Activated naive CD4-positive, alpha-beta T cell treated with anti-CD3 and anti-CD28 coated beads, Interleukin-2, amount 50 U/mL, for 24 hours (primary cell): ENCODE measurements around the gene ANKRD18B.
A peak's percentile ranks its signal among the peaks of the same experiment; 100 is the strongest.
"Not testable (repeated sequence)": the region's sequence is repeated elsewhere in the genome, so short reads cannot be mapped to it uniquely, and the experiment has no call there.

Experiments used
- H3K27ac Mint-ChIP-seq: one replicate; pipeline ENCODE4 v1.8.0; 2021; ENCODE audit warnings: mild to moderate bottlenecking, mixed read lengths
- H3K27me3 Mint-ChIP-seq: one replicate; pipeline ENCODE4 v1.8.0; 2021; ENCODE audit warnings: mixed read lengths
- H3K36me3 Mint-ChIP-seq: one replicate; pipeline ENCODE4 v1.8.0; 2021; ENCODE audit warnings: mixed read lengths
- H3K4me1 Mint-ChIP-seq: one replicate; pipeline ENCODE4 v1.8.0; 2021; ENCODE audit warnings: mixed read lengths
- H3K4me3 Mint-ChIP-seq: one replicate; pipeline ENCODE4 v1.8.0; 2021; ENCODE audit warnings: mild to moderate bottlenecking, mixed read lengths
- H3K9me3 Mint-ChIP-seq: one replicate; pipeline ENCODE4 v1.8.0; 2021; ENCODE audit warnings: mixed read lengths

Gene ANKRD18B

DNA sequence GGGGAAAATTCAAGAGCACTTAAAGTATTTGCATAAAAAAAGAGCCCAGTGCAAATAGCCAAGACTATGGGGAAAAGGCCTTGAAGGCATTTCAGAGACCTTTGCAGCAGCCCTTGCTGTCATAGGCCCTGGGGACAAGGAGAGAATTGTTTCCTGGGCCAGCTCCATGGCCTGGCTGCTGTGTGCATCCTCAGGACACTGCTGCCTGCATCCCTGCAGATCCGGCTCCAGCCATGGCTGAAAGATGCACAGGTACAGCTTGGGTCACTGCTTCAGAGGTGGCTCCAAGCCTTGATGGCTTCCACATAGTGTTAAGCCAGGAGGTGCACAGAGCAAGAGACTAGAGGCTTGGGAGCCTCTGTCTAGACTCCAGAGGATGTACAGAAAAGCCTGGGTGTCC, 55.9 kb downstream of the ANKRD18B start:
- H3K27me3 Mint-ChIP-seq, H3K36me3 Mint-ChIP-seq, H3K4me3 Mint-ChIP-seq, H3K27ac Mint-ChIP-seq, H3K9me3 Mint-ChIP-seq, H3K4me1 Mint-ChIP-seq: not testable (repeated sequence)

DNA sequence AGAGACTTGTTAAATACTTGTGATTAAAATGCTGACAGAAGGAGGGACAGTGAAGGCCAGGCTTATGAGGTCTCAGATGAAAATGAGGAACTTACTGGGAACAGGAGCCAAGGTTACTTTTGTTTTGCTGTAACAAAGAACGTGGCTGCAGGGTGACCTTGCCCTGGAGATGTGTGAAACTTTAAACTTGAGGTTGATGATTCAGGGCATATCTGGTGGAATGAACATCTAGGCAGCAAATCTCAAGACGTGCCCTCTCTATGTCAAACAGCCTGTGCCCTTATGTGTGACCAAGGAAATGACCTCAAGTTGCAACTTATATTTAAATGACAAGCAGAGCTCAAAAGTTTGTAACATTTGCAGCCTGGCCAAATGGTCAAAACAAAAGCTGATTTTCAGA, 58.6 kb downstream of the ANKRD18B start:
- not testable (repeated sequence) for H3K4me3 Mint-ChIP-seq, H3K27ac Mint-ChIP-seq, H3K4me1 Mint-ChIP-seq, H3K9me3 Mint-ChIP-seq, H3K27me3 Mint-ChIP-seq, H3K36me3 Mint-ChIP-seq

- H3K4me3 Mint-ChIP-seq, H3K27me3 Mint-ChIP-seq, H3K4me1 Mint-ChIP-seq, H3K27ac Mint-ChIP-seq, H3K36me3 Mint-ChIP-seq, H3K9me3 Mint-ChIP-seq: not testable (repeated sequence)
Observed at GRCh38 chr9:33586128-33586527, 62.1 kb downstream of the ANKRD18B start.

- H3K27me3 Mint-ChIP-seq = not testable (repeated sequence)
Observed at GRCh38 chr9:33587799-33588198, 63.7 kb downstream of the ANKRD18B start.

GRCh38 chr9:33588876-33589275, 64.8 kb downstream of the ANKRD18B start:
- not testable (repeated sequence) for H3K27me3 Mint-ChIP-seq, H3K4me1 Mint-ChIP-seq, H3K27ac Mint-ChIP-seq, H3K4me3 Mint-ChIP-seq, H3K36me3 Mint-ChIP-seq, H3K9me3 Mint-ChIP-seq

More at GRCh38 chr9:33587799-33588198, 63.7 kb downstream of the ANKRD18B start:
- not testable (repeated sequence) for H3K4me1 Mint-ChIP-seq, H3K4me3 Mint-ChIP-seq, H3K27ac Mint-ChIP-seq, H3K9me3 Mint-ChIP-seq, H3K36me3 Mint-ChIP-seq

- H3K4me3 Mint-ChIP-seq, H3K27ac Mint-ChIP-seq, H3K27me3 Mint-ChIP-seq, H3K4me1 Mint-ChIP-seq, H3K36me3 Mint-ChIP-seq, H3K9me3 Mint-ChIP-seq: not testable (repeated sequence)
Observed at GRCh38 chr9:33590857-33591256, 66.8 kb downstream of the ANKRD18B start.

GRCh38 chr9:33596974-33597373, 72.9 kb downstream of the ANKRD18B start:
- H3K27ac Mint-ChIP-seq, H3K4me1 Mint-ChIP-seq, H3K4me3 Mint-ChIP-seq, H3K36me3 Mint-ChIP-seq, H3K9me3 Mint-ChIP-seq, H3K27me3 Mint-ChIP-seq: not testable (repeated sequence)

DNA sequence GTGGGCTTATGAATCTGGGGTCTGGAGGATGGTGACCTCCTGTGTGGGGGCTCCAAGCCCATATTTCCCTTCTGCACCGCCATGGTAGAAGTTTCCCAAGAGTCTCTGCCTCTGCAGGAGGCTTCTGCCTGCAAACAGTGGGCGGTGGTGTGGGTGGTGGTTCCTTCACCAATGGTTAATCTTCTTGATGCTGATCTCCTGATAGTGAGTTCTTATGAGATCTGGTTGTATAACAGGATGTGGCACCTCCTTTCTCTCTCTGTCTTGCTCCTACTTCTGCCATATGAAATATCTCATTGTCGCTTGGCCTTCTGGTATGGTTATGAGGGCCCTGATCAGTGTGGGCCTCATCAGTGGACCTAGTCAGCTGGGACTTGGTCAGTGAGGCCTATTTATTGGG, 73.3 kb downstream of the ANKRD18B start:
- not testable (repeated sequence) for H3K4me3 Mint-ChIP-seq, H3K9me3 Mint-ChIP-seq, H3K36me3 Mint-ChIP-seq, H3K4me1 Mint-ChIP-seq, H3K27me3 Mint-ChIP-seq
- peak overlapping the region; percentile 20 for H3K27ac Mint-ChIP-seq

- not testable (repeated sequence) for H3K9me3 Mint-ChIP-seq, H3K4me1 Mint-ChIP-seq, H3K4me3 Mint-ChIP-seq, H3K27ac Mint-ChIP-seq, H3K36me3 Mint-ChIP-seq, H3K27me3 Mint-ChIP-seq
Observed at GRCh38 chr9:33598796-33599379, 74.8 kb downstream of the ANKRD18B start.

GRCh38 chr9:33600911-33601310, 76.9 kb downstream of the ANKRD18B start:
- H3K4me3 Mint-ChIP-seq, H3K4me1 Mint-ChIP-seq, H3K36me3 Mint-ChIP-seq, H3K27me3 Mint-ChIP-seq, H3K27ac Mint-ChIP-seq, H3K9me3 Mint-ChIP-seq: not testable (repeated sequence)

- not testable (repeated sequence) for H3K4me3 Mint-ChIP-seq, H3K36me3 Mint-ChIP-seq, H3K4me1 Mint-ChIP-seq
Observed at GRCh38 chr9:33604249-33604648, 80.2 kb downstream of the ANKRD18B start.

DNA sequence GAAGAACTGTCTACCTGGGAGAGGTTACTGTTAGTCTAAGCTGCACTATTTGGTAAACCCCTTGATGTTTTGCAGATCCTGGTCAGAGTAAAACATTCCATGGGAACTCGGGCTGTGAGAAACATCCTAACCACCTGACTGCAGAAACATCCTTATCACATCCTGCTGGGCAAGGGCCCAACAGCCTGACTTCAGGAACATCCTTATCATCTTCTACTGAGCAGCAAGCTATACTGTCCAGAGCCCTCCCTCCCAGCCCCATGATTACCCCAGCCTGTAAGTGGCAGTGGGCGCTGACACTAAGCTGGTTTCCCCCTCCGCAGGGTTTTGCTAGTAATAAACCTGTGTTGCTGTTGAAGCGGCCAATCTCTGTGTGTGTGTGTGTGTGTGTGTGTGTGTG, 80.9 kb downstream of the ANKRD18B start:
- H3K4me3 Mint-ChIP-seq, H3K36me3 Mint-ChIP-seq, H3K27ac Mint-ChIP-seq, H3K4me1 Mint-ChIP-seq, H3K27me3 Mint-ChIP-seq, H3K9me3 Mint-ChIP-seq: not testable (repeated sequence)

More at GRCh38 chr9:33604249-33604648, 80.2 kb downstream of the ANKRD18B start:
- not testable (repeated sequence) for H3K9me3 Mint-ChIP-seq, H3K27ac Mint-ChIP-seq, H3K27me3 Mint-ChIP-seq

DNA sequence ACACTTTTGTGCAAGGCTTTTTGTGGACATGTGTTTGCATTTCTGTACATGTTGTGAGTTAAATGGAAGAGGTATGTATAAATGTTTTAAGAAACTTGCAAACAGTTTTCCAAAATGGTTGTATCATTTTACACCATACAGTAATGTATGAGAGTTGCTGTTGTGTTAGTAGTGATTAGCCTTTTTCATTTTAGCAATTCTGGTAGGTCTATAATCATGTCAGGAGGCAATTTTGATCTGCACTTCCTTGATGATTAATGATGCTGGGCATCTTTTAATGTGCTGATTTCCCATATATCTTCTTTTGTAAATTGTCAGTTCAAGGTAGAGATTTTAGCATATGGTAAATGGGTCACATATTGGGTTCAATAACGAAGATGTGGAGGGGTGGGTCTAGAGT, 87.3 kb downstream of the ANKRD18B start:
- Mint-ChIP-seq H3K36me3 (peaks cover 3% of the 10 kb centered on the region), H3K4me1 (no peaks in the 10 kb centered on the region), H3K27ac (no peak overlapping the region), H3K4me3 (no peak overlapping the region), H3K27me3 (peaks cover 15% of the 10 kb centered on the region), H3K9me3 (no peaks in the 10 kb centered on the region)

GRCh38 chr9:33612410-33612809, 88.4 kb downstream of the ANKRD18B start:
- H3K4me1 Mint-ChIP-seq, H3K9me3 Mint-ChIP-seq, H3K36me3 Mint-ChIP-seq, H3K27ac Mint-ChIP-seq, H3K4me3 Mint-ChIP-seq: not testable (repeated sequence)
- H3K27me3 Mint-ChIP-seq = peaks cover 15% of the 10 kb centered on the region

GRCh38 chr9:33614001-33614687, 90.1 kb downstream of the ANKRD18B start:
- Mint-ChIP-seq H3K27me3 (peaks cover 19% of the 10 kb centered on the region), H3K4me1 (no peaks in the 10 kb centered on the region), H3K27ac (no peak overlapping the region), H3K9me3 (no peaks in the 10 kb centered on the region), H3K36me3 (peaks cover 3% of the 10 kb centered on the region), H3K4me3 (no peak overlapping the region)

- not testable (repeated sequence) for H3K27ac Mint-ChIP-seq, H3K4me1 Mint-ChIP-seq, H3K36me3 Mint-ChIP-seq, H3K9me3 Mint-ChIP-seq, H3K4me3 Mint-ChIP-seq
- peaks cover 14% of the 10 kb centered on the region for H3K27me3 Mint-ChIP-seq
Observed at GRCh38 chr9:33618370-33618769, 94.3 kb downstream of the ANKRD18B start.

- Mint-ChIP-seq H3K36me3 (no peaks in the 10 kb centered on the region), H3K4me1 (peaks cover 4% of the 10 kb centered on the region), H3K9me3 (no peaks in the 10 kb centered on the region), H3K4me3 (no peak overlapping the region), H3K27ac (no peak overlapping the region), H3K27me3 (peaks cover 17% of the 10 kb centered on the region)
Observed at GRCh38 chr9:33619666-33620404, 95.8 kb downstream of the ANKRD18B start.
